ENCODE data around the gene WASHC2A.
"Not testable (repeated sequence)": the region's sequence is repeated elsewhere in the genome, so short reads cannot be mapped to it uniquely, and the experiment has no call there.

WASHC2A gene

GRCh38 chr10:50152792-50153272 is 85.1 kb downstream of the WASHC2A start:
- no peak for DNase-seq

GRCh38 chr10:50157868-50158267 is 90.1 kb downstream of the WASHC2A start:
- not testable (repeated sequence) for DNase-seq

GRCh38 chr10:50159856-50160255 is 92.1 kb downstream of the WASHC2A start:
- DNase-seq, result not testable (repeated sequence)

- DNase-seq, result not testable (repeated sequence)
Measured at GRCh38 chr10:50165038-50165437, 97.3 kb downstream of the WASHC2A start.

DNA sequence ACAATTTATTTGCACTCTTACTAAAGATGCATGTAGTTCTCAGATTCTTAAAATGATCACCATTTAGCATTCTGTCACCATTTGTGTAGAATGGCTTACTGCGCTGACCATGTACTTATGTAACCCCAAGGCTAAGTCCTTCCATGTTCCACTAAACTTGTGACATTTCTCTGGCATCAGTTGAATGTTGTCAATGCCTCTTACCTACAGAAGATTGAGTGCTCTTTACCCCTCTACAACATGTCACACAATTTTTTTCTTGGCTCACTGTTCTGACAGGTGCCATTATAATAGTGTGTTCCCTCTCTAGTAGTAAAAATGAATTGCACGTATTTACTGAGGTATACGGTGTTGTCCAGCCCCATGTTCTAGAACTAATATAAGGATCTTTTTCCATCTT is 100.1 kb downstream of the WASHC2A start:
- DNase-seq, result not testable (repeated sequence)

GRCh38 chr10:50169506-50169905 is 101.8 kb downstream of the WASHC2A start:
- DNase-seq, result not testable (repeated sequence)

GRCh38 chr10:50174788-50175525 is 107.2 kb downstream of the WASHC2A start:
- not testable (repeated sequence) for DNase-seq
